Measurements from ENCODE around the gene CYBA. TPM values are rescaled to one million over a fixed set of nuclear protein-coding genes. Genes with fewer than 3 reads are reported as not detected.

The CYBA gene
- total RNA-seq, 1 donor from 2014 or later = 877 TPM

DNA sequence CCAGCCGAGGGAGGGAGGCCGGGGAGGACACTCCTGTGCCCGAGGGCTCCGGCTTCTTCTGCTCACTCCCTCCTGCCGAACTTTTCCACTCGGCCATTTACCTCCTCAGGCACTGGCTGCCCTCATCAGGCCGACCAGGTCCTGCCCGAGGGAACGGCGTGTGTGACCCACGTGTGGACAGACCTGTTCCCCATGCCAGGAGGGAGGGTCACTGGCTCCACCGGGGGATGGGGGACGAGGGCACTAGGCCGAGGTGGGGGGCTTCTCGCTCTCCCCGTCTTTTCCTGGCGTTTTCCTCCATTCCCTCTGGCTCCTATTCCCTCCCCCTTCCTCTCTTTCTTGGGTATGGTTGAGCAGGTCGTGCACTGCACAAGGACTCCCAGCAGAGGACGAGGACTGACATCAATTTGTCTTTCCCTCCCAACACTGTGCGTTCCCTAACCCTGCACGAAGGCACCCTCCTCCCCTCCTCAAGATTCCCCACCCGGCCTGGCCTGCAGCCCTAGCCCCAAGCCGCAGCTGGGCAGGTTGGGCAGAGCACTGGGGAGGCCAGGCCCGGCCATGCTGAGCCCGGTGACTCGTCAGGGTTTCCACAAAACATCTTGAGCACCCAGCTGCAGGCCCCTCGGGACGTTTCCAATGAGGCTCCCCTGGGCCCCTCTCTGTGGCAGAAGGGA lies 15.7 kb downstream of the CYBA start:
- H3K4me3 ChIP-seq (ENCODE audit: low read depth, low read length) = peak overlapping the region; percentile 48
- DNase-seq (ENCODE audit: low read depth) = no peak
- no peak for TF ChIP-seq CTCF (conservative IDR thresholded peaks at IDR 0.05; ENCODE audit: low read depth, low read length)

GRCh38 chr16:88634141-88634993 lies 16.5 kb downstream of the CYBA start:
- no peak for DNase-seq (ENCODE audit: low read depth)
- no peak for TF ChIP-seq CTCF (conservative IDR thresholded peaks at IDR 0.05; ENCODE audit: low read depth, low read length)
- H3K4me3 ChIP-seq (ENCODE audit: low read depth, low read length) = peak overlapping the region; percentile 48

GRCh38 chr16:88633684-88634140 lies 17.1 kb downstream of the CYBA start:
- DNase-seq (ENCODE audit: low read depth) = no peak
- peak; percentile 41 for TF ChIP-seq CTCF (conservative IDR thresholded peaks at IDR 0.05; ENCODE audit: low read depth, low read length)
- H3K4me3 ChIP-seq (ENCODE audit: low read depth, low read length) = peak overlapping the region; percentile 48

GRCh38 chr16:88632587-88632930 lies 18.3 kb downstream of the CYBA start:
- no peak for DNase-seq (ENCODE audit: low read depth)
- H3K4me3 ChIP-seq (ENCODE audit: low read depth, low read length) = no peak overlapping the region
- TF ChIP-seq CTCF (conservative IDR thresholded peaks at IDR 0.05; ENCODE audit: low read depth, low read length) = no peak

- H3K4me3 ChIP-seq (ENCODE audit: low read depth, low read length) = no peak overlapping the region
- DNase-seq (ENCODE audit: low read depth) = no peak
- no peak for TF ChIP-seq CTCF (conservative IDR thresholded peaks at IDR 0.05; ENCODE audit: low read depth, low read length)
Measured at GRCh38 chr16:88631920-88632586, 18.8 kb downstream of the CYBA start.

GRCh38 chr16:88631384-88631783 lies 19.5 kb downstream of the CYBA start:
- no peak for DNase-seq (ENCODE audit: low read depth)
- TF ChIP-seq CTCF (conservative IDR thresholded peaks at IDR 0.05; ENCODE audit: low read depth, low read length) = no peak
- no peak overlapping the region for H3K4me3 ChIP-seq (ENCODE audit: low read depth, low read length)

Data from epithelial cell of proximal tubule (primary cell).